IPS DF 4.7 (cell line): ENCODE data around the gene PAPSS1.
"Not testable (repeated sequence)": the region's sequence is repeated elsewhere in the genome, so short reads cannot be mapped to it uniquely, and the experiment has no call there.

Experiments
- DNase-seq: peaks from one replicate; pipeline ENCODE4 v3.0.0-alpha.2; 2013; ENCODE audit warnings: low spot score; ENCODE audit errors: extremely low read depth

PAPSS1 gene

DNA sequence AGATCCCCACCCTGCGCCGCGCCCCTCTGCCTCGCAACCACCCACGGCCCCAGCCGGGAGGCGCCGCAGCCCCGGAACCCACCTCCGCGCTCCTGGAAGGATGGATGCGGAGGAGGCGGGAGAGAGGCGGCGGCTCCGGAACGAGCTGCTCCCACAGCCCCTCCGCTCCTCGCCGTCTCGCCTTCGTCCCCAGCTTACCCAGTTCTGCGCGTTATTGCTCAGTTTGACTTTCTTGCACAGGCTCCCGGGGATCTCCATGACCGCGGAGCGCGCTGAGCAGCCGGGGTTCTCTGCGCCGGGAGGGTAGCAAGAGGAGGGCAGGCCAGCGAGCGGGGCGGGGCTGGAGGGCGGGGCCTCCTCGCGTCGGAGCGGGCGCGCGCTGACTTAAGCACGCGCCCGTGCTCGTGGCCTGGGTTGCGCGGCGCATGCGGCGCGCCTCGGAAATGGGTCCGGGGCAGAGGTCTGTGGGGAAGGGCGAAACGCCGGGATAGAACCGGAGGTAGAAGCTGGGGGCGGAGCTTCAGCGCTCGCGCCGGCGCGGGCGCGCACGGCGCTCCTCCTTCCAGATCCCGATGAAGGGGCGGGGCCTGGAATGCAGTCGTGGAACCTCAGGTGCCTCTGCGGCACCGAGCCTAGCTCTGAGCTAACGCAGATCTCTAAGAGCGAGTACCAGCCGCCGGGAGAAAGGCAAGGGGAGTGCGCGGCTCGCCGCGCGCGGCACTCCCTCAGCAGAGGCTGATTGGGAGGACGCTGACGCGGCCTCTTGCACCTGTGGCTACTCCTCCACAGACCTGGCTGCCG lies at the start of gene PAPSS1:
TSS of gene PAPSS1 (minus strand) at position 313 of the 801 bp plus-strand sequence. CDS start at position 258, 55 bp downstream.
- peak; percentile 91 for DNase-seq

DNA sequence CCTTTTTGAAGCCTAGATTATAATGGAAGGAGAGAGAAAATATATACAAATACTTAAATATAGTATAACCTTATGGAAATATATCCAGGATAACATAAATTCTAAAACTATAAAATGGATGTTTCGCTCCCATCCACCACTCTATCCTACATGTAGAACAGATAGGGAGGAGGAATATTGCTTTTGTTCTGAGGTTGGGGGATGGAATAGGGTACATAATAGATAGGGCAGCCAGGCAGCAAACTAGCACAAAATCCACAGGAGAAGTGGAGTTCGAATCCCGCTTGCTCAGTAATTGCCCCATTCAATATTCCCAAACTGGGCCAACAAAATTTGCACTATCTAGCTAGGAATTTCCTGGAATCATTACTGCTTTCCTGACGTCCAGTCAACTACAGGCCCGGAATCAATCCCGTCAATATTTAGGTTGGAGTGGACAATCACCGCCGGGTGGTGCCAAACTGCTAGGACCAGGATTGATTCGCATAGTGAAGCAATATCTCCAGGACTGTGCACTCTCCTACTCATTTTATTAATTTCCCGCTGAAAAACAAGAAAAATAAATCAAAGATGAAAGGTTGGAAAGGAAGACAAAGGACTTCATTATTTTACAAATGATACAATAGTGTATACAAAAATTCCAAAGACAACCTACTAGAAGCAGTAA lies 40.4 kb upstream of the PAPSS1 start:
- DNase-seq = no peak

DNA sequence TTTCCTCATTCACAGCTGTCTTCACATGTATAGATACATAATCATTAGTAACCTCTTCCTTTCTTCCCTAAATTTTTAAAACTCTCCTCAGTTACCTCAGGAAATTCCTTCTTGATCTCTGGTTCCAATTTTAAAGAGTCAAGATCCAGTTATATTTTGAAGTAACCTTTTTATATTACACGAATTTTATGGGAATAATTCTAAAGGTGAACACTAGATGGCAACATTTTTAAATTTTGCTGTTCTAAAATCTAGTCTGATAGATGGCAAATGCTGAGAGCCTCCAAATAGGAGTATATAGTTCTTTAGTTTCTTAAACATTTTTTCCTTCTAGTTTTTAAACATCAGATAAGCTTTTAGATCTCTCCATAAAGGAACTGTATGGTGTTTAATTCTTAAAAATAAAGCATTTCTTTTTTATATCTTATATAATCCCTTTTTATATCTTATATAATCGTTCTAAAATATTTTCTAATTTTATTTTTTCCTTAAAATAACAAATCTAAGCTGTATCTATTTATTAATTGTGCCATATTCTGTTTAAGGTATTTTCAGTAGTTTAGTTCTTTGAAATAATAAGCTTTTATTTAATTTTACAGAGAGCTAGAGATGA lies 37.9 kb upstream of the PAPSS1 start:
- DNase-seq = no peak

DNA sequence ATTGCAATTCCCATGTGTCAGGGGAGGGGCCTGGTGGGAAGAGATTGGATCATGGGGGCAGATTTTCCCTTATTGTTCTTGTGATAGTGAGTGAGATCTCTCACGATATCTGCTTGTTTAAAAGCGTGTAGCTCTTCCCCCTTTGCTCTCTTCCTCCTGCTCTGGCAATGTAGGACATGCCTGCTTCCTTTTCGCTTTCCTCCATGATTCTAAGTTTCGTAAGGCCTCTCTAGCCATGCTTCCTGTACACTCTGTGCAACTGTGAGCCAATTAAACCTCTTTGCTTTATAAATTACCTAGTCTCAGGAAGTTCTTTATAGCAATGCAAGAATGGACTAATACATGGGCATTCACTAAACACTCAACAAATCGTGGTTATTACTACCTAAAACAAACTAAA lies 37.2 kb upstream of the PAPSS1 start:
- no peak for DNase-seq

DNA sequence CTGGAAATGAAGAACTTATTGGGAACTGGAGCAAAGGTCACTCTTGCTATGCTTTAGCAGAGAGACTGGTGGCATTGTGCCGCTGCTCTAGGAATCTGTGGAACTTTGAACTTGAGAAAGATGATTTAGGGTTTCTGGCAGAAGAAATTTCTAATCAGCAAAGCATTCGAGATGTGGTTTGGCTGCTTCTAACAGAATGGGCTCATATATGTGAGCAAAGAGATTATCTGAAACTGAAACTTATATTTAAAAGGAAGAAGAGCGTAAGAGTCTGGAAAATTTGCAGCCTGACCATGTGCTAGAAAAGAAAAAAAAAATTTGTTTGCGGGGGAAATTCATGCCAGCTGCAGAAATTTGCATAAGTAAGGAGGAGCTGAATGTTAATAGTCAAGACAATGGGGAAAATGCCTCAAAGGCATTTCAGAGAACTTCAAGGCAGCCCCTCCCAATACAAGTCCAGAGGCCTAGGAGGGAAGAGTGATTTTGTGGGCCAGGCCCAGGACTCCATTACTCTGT lies 35.9 kb upstream of the PAPSS1 start:
- no peak for DNase-seq

DNA sequence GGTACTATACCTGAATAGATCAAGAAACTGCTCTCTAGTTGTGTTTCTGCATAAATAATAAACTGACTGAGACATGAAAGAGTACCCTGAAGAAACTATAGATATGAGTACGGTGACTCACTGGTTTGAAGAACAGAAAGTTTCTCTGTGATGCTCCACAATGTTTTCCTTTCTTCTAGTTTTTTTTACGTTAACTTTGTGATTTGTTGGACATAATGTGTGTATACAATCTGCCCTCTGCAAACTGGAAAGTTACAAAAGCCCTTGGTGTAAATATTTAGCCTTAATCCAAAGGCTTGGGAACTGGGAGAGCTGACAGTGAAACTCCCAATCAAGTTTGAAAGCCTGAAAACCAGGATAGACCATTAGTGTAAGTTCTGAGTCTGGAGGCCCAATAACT lies 31.6 kb upstream of the PAPSS1 start:
- DNase-seq = no peak

DNA sequence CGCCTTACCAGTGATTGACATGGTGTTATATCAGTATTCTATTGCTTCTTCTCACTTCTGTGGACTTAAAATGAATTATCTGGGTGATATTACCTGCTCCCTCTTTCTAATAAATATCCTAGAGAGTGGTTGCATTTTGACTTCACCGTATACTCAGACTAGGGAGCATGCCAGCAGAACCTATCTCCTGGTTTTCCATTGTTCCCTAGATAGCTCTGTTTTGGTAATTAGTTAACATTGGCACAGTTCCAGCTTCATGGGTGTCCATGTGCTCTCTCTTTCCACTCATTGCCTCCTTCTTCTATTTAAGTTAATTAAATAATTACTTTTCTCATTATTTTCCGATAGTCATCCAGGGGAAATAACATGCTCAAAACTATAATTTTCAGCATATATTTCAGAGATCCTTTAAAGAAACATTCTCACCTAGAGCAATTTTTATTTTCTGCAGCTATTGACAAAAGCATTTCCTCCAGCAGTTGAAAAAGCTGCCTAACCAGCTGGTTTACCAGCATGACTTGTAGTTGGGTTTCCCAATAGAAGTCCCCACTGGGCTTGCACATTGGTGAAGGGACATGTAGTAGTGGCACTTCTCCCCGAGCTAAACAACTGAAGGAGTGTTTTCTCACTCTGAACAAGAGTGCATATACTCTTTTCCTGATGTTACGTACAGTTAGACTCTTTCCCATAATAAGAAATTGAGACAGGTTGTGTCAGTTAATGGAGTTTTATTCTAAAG lies 27.9 kb upstream of the PAPSS1 start:
- no peak for DNase-seq

DNA sequence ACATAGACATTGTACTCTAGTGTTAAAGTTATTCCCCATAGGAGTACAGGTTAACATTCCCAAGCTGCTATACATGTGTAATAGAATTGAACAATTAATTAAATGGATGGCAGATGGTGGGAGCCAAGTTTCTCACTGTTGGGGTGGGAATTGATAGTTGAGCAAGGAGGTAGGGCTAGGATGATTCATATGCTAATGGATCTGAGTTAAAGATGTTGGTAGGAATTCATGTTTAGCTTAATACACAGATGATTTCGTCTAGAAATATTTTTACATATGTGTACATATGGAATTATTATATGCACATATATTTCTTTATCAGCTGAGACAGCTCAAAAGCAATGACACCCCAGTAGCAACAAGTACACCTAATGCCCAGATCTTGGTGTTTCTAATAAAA lies 26.1 kb upstream of the PAPSS1 start:
- no peak for DNase-seq

DNA sequence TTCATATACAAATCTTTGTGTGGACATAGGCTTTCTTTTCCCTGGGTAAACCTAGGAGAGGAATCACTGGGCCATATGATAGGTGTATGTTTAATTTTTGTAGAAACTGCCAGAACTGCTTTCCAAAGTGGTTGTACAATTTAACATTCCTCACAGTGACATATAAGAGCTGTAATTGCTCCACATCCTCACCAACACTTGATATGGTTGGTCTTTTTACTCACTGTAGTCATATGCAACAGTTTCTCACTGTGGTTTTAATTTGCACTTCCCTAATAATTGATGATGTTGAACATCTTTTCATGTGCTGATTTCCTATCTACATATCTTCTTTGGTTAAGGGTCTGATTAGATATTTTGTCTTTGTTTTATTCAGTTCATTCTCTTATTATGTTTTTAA lies 24.5 kb upstream of the PAPSS1 start:
- DNase-seq = no peak

DNA sequence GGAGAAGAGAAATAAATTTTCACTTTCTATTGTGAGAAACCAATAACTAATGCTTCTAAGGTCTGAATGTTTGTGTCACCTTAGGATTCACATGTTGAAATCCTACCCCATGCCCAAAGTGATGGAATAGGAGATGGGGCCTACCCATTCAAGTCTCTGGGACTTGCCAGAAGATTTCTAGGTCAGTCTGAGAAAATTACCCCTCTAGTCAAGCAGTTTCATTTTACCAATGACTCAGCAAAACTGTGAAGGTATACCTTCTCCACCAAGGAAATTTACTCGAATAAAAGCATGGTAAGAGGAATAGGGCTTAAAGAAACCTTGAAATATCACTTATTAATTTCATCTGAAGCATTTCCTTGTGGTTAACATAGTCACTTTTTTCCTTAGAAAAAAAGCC lies 23.5 kb upstream of the PAPSS1 start:
- no peak for DNase-seq

DNA sequence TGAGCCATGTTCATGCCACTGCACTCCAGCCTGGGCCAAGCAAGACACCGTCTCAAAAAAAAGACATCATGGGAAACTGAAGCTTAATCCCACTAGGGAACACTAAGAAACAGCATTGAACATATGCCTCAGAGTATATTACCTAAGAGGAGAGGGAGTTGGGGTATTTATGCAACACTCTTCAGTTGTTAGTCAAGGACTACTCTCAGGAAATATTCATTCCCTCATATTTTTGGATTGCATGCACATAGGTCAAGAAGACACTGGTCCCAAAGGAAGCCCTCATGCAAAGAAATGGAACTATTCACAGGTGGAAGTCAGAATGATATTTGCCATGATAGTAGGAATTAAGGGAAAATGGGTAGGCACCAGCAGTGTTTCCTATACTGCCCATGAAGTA lies 22.8 kb upstream of the PAPSS1 start:
- DNase-seq = no peak

DNA sequence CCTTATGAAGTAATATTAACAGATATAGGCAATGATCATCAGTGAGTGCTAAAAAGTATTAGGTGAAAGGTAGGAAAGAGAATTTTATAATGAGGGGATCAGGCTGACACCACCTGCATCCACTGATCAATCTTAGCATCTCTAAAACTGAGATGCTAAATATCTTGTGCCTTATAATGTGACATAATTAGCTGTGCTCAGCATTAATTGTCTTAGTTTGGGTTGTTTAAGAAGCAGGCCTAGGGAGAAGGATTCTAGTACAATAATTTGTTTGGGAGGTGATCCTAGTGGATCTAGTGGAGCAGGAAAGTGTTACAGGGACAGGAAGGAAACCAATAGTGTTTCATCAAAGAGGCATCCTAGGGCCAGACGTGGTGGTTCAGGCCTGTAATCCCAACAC lies 22.2 kb upstream of the PAPSS1 start:
- no peak for DNase-seq

DNA sequence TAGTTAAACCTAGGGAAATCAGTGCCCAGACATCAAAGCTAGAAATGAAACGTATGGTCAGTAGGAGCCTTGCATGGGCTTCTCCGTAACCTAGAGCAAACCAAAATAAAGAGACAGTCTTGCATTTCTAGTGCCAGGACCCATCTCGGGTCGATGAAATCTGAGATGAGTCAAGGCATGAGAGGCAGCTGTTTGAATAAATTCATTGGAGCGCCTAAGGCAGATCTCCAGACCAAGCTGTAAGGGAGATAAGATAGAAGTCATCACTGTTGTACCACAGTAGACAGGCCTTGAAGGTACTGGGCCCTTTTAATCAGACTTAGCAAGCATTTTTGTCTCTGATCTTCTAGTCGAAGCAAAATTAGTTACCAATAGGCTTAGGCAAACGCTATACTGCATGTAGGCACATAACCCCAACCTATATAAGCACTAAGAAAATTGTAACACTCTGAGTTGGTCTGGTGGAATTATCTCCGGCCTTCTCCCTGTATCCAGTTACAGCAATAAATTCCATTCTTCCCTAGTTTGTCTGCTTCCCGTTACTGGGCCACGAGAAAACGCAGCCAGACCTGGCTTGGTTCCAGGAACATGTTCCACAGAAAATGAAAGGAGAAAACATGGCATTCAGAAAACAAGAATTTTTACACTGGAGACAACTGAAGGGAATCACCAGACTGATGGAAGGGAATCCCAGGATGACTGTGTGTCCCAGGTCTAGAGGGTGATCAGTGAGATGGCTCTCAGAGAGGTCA lies 21.1 kb upstream of the PAPSS1 start:
- DNase-seq = no peak

DNA sequence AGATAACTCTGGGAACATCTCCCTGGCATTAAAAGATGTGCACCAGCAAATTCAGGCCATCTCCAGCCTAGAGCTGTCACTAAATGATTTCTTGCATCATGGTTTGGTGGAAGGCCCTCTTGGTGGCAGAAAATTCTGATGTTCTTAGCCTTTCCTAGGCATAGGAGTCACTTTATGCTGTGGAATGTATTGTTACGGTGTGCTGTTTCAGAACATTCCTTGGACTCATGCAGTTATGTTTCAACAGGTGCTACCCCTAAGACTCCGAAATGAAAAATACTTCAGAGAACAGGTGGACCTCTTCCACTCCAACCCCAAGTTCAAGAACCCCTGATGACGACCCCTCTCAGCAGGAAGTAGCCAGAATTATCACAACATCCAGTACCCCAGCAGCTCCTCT lies 20.3 kb upstream of the PAPSS1 start:
- no peak for DNase-seq

DNA sequence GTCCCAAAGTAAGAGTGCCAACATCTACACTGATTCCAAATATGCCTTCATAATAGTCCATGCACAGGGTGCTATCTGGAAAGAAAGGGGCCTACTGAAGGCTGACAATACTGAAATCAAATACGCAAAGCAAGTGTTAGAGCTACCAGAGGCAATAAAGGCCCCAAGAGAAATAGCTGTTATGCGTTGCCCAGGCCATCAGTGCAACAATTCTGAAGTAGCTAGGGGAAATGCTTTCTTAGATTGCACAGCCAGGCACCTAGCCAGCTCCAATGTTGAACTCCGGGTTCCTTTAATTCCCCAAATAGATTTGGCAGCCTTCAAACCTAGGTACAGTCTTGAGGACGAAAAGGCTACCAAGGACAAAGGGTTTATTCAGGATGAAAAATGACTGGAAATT lies 17.4 kb upstream of the PAPSS1 start:
- no peak for DNase-seq

DNA sequence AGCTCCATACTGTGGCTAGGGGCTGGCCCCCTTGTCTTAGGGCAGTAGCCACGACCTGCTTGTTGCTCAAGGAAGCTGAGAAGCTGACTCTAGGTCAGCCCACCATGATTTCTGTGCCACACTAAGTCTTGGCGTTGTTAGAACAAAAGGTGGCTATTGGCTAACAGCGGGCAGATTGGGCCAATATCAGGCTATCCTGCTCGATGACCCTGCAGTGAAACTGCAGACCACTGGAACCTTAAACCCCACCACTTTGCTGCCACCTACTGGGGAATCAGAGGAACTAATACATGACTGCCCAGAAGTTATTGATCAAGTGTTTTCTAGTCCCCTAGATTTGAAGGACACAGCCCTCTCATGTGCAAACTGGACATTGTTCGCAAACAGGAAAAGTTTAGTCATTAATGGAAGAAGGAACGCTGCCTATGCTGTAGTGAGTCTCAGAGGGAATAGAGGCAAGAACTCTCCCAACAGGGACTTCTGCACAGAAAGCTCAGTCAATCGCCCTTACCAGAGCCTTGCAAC lies 17.0 kb upstream of the PAPSS1 start:
- no peak for DNase-seq

DNA sequence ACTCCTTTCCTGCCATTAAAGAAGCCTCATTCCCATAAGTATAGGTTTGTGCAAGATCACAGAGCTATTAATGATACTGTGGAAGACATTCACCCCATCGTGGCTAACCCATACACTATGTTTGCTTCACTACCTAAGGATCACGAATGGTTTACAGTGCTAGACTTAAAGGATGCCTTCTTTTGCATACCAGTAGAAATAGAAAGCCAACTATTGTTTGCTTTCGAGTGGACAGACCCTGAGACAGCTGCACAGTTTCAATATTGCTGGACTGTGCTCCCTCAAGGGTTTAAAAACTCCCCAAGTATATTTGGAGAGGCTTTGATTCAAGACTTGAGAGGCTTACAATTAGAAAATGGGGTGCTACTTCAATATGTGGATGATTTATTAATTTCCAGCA lies 16.0 kb upstream of the PAPSS1 start:
- no peak for DNase-seq

DNA sequence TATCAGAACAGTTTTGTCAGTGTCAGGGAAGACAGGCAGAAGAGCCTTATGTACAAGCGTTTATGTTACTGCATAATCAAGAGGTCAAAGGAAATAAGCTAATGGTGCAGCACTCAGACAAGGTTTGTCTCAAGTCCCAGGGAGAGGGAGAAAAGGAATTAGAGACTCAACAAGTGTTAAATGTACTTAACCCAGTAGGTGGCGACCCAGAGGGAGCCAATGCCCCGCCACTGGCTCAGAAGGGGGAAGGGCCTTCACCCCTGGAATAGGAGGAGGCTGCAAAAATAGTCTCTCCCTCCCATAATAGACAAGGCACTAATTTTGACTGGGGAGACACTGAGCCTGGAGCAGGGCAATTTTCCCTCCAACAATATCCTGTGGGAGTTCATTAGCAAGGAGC lies 14.1 kb upstream of the PAPSS1 start:
- DNase-seq = no peak

DNA sequence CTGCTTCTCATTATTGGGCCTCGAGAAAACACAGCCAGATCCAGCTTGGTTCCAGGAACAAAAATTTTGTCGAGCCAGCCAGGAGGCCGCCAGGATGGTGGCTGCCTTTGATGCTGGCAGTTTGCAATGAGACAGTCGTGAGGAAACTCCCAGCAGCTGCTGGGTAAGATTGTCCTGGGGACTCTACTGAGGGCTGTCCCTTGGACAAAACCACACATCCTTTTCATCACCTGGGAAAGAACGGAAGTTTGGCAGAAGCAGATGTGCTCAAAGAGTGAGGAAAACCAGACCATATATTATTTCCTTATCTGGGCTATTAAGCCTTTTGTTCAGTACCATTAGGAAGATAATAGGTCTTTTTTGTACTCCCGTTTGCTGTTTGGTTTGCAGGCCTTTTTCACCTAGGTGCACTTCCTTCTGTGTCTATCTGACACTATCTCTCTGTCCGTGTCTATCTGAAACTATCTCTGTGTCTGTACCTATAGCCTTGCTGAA lies 13.4 kb upstream of the PAPSS1 start:
- no peak for DNase-seq

DNA sequence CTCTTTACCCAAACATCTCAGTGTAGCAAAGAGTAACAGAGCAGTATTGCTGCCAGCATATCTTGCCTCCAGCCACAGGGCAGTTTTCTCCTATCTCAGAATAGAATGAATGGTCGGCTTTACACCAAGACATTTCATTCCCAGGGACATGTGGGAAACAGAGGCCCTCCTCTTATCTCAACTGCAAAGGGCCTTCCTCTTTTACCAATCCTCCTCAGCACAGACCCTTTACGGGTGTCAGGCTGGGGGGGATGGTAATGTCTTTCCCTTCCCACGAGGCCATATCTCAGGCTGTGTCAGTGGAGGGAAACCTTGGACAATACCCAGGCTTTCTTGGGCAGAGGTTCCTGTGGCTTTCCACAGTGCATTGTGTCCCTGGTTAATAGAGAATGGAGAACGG lies 9.0 kb upstream of the PAPSS1 start:
- DNase-seq = not testable (repeated sequence)
